Measurements from ENCODE around the gene RBFOX1.

RBFOX1 gene

GRCh38 chr16:7422036-7422888 is 89.6 kb downstream of the RBFOX1 start:
- H3K27ac Mint-ChIP-seq = no peak overlapping the region
- TF ChIP-seq CTCF (IDR thresholded peaks at IDR 0.05) = no peak
- peaks cover 7% of the 10 kb centered on the region for H3K27me3 Mint-ChIP-seq (ENCODE audit: low read depth, poor library complexity)
- no peak overlapping the region for H3K4me3 Mint-ChIP-seq
- DNase-seq = no peak
- H3K9me3 Mint-ChIP-seq = no peaks in the 10 kb centered on the region
- peaks cover 52% of the 10 kb centered on the region for H3K4me1 Mint-ChIP-seq
- H3K36me3 Mint-ChIP-seq (ENCODE audit: low read depth) = no peaks in the 10 kb centered on the region

- no peak for TF ChIP-seq CTCF (IDR thresholded peaks at IDR 0.05)
- no peaks in the 10 kb centered on the region for H3K9me3 Mint-ChIP-seq
- H3K27me3 Mint-ChIP-seq (ENCODE audit: low read depth, poor library complexity) = peaks cover 6% of the 10 kb centered on the region
- no peak for DNase-seq
- H3K36me3 Mint-ChIP-seq (ENCODE audit: low read depth) = no peaks in the 10 kb centered on the region
- peaks cover 56% of the 10 kb centered on the region for H3K4me1 Mint-ChIP-seq
- no peak overlapping the region for H3K4me3 Mint-ChIP-seq
- H3K27ac Mint-ChIP-seq = no peak overlapping the region
Observed at GRCh38 chr16:7423434-7424044, 90.9 kb downstream of the RBFOX1 start.

GRCh38 chr16:7426161-7426560 is 93.5 kb downstream of the RBFOX1 start:
- Mint-ChIP-seq H3K4me3 (no peak overlapping the region), H3K36me3 (ENCODE audit: low read depth) (no peaks in the 10 kb centered on the region), H3K27ac (no peak overlapping the region), H3K9me3 (no peaks in the 10 kb centered on the region), H3K4me1 (peaks cover 30% of the 10 kb centered on the region), H3K27me3 (ENCODE audit: low read depth, poor library complexity) (peaks cover 3% of the 10 kb centered on the region)
- no peak for DNase-seq
- TF ChIP-seq CTCF (IDR thresholded peaks at IDR 0.05) = no peak

- Mint-ChIP-seq H3K27me3 (ENCODE audit: low read depth, poor library complexity) (no peaks in the 10 kb centered on the region), H3K27ac (no peak overlapping the region), H3K4me1 (peaks cover 9% of the 10 kb centered on the region), H3K4me3 (no peak overlapping the region), H3K36me3 (ENCODE audit: low read depth) (no peaks in the 10 kb centered on the region), H3K9me3 (no peaks in the 10 kb centered on the region)
- no peak for TF ChIP-seq CTCF (IDR thresholded peaks at IDR 0.05)
- DNase-seq = no peak
Observed at GRCh38 chr16:7431723-7432122, 99.1 kb downstream of the RBFOX1 start.

- Mint-ChIP-seq H3K9me3 (no peaks in the 10 kb centered on the region), H3K4me1 (peaks cover 49% of the 10 kb centered on the region), H3K4me3 (no peak overlapping the region), H3K27me3 (ENCODE audit: low read depth, poor library complexity) (no peaks in the 10 kb centered on the region), H3K27ac (no peak overlapping the region), H3K36me3 (ENCODE audit: low read depth) (no peaks in the 10 kb centered on the region)
- no peak for TF ChIP-seq CTCF (IDR thresholded peaks at IDR 0.05)
- DNase-seq = no peak
Observed at GRCh38 chr16:7436306-7436705, 103.7 kb downstream of the RBFOX1 start.

All from nephron progenitor cell (in vitro differentiated cells).